Neural cell (in vitro differentiated cells): ENCODE data around the gene RYR3. TPM values are rescaled to one million over a fixed set of nuclear protein-coding genes. Genes with fewer than 3 reads are reported as not detected.

Source experiments
- H2AFZ ChIP-seq: fragments of 200-600, 300-800 bp; sonication (generic), shearing (Covaris generic); 2 replicates; pipeline ENCODE4 v1.6.0; 2014; ENCODE audit warnings: low read depth, mild to moderate bottlenecking, antibody characterized with exemption, low read length, moderate library complexity
- H3F3A ChIP-seq: fragments of 200-600 bp; shearing (Covaris generic); 2 replicates; pipeline ENCODE4 v1.6.1; 2016; ENCODE audit warnings: mild to moderate bottlenecking, moderate library complexity, mixed read lengths, antibody characterized with exemption, low read length; ENCODE audit not compliant: insufficient read depth, poor library complexity, severe bottlenecking
- H3K27ac ChIP-seq: fragments of 200-600, 300-800 bp; sonication (generic), shearing (Covaris generic); 2 replicates; pipeline ENCODE4 v1.5.1; 2014; ENCODE audit warnings: mild to moderate bottlenecking, low read length, moderate library complexity
- H3K27me3 ChIP-seq: fragments of 300-800, 200-600 bp; sonication (generic), shearing (Covaris generic); 2 replicates; pipeline ENCODE4 v1.6.0; 2014; ENCODE audit warnings: mild to moderate bottlenecking, low read depth, low read length, moderate library complexity; ENCODE audit not compliant: insufficient read depth
- H3K36me3 ChIP-seq: fragments of 300-800, 200-600 bp; sonication (generic), shearing (Covaris generic); 2 replicates; pipeline ENCODE4 v1.5.1; 2014; ENCODE audit warnings: mild to moderate bottlenecking, antibody characterized with exemption, low read length, moderate library complexity; ENCODE audit not compliant: insufficient read depth
- H3K4me2 ChIP-seq: fragments of 300-800, 200-600 bp; sonication (generic), shearing (Covaris generic); 2 replicates; pipeline ENCODE4 v1.6.0; 2014; ENCODE audit warnings: mild to moderate bottlenecking, low read length
- H3K4me3 ChIP-seq: fragments of 300-800, 200-600 bp; sonication (generic), shearing (Covaris generic); 2 replicates; pipeline ENCODE4 v1.5.1; 2014; ENCODE audit warnings: mild to moderate bottlenecking, low read length, moderate library complexity
- H3K79me2 ChIP-seq: fragments of 200-600 bp; shearing (Covaris generic); replicated peaks from 2 replicates; pipeline ENCODE4 v1.6.0; 2014; ENCODE audit warnings: mild to moderate bottlenecking, low read length, moderate library complexity; ENCODE audit not compliant: insufficient read depth
- H3K9ac ChIP-seq: fragments of 300-800, 200-600 bp; sonication (generic), shearing (Covaris generic); 2 replicates; pipeline ENCODE4 v1.6.1; 2016; ENCODE audit warnings: mild to moderate bottlenecking, low read length, mixed read lengths
- H3K9me2 ChIP-seq: fragments of 200-600 bp; shearing (Covaris generic); 2 replicates; pipeline ENCODE4 v1.6.1; 2016; ENCODE audit warnings: mild to moderate bottlenecking, low read length, mixed read lengths; ENCODE audit not compliant: insufficient read depth
- H3K9me3 ChIP-seq: fragments of 200-600, 300-800 bp; sonication (generic), shearing (Covaris generic); 2 replicates; pipeline ENCODE4 v1.6.1; 2016; ENCODE audit warnings: mild to moderate bottlenecking, mixed run types, low read length, moderate library complexity, mixed read lengths
- H4K20me1 ChIP-seq: fragments of 200-600 bp; shearing (Covaris generic); 2 replicates; pipeline ENCODE4 v1.6.1; 2016; ENCODE audit warnings: mild to moderate bottlenecking, mixed run types; ENCODE audit not compliant: insufficient read depth
- EP300 ChIP-seq: fragments of 450-650 bp; conservative IDR thresholded peaks from 2 replicates; pipeline ENCODE4 v1.6.1; 2014; ENCODE audit warnings: antibody characterized with exemption, mild to moderate bottlenecking, moderate library complexity; ENCODE audit not compliant: poor library complexity, severe bottlenecking
- EZH2 ChIP-seq: fragments of 200-600, 300-800 bp; shearing (Covaris generic), sonication (generic); IDR thresholded peaks from 2 replicates; pipeline ENCODE4 v1.6.1; 2014; ENCODE audit warnings: antibody characterized with exemption, low read length, borderline replicate concordance, mild to moderate bottlenecking; ENCODE audit not compliant: insufficient read depth, poor library complexity, severe bottlenecking
- MXI1 ChIP-seq: fragments of 450-650 bp; conservative IDR thresholded peaks from 2 replicates; pipeline ENCODE4 v1.6.1; 2014; ENCODE audit warnings: antibody characterized with exemption, mild to moderate bottlenecking; ENCODE audit not compliant: poor library complexity, severe bottlenecking
- POLR2AphosphoS5 ChIP-seq: IDR thresholded peaks from 2 replicates; pipeline ENCODE4 v1.6.1; 2012
- RAD21 ChIP-seq: fragments of 450-650 bp; conservative IDR thresholded peaks from 2 replicates; pipeline ENCODE4 v1.6.1; 2014; ENCODE audit warnings: antibody characterized with exemption, mild to moderate bottlenecking, moderate library complexity
- SMC3 ChIP-seq: fragments of 450-650 bp; conservative IDR thresholded peaks from 2 replicates; pipeline ENCODE4 v1.6.1; 2014; ENCODE audit warnings: antibody characterized with exemption, mild to moderate bottlenecking, moderate library complexity; ENCODE audit not compliant: poor library complexity
- TAF1 ChIP-seq: IDR thresholded peaks from 2 replicates; pipeline ENCODE4 v1.6.1; 2012; ENCODE audit warnings: low read depth
- polyA plus RNA-seq: library from polyadenylated mRNA; depleted of rRNA; stranded (reverse); fragments of >200 nt; gene quantifications from 2 replicates; pipeline ENCODE4 v1.2.3, GENCODE V29; 2014
- TF ChIP-seq, protein P1 (sequence below): IDR thresholded peaks from 2 replicates; pipeline ENCODE4 v1.6.1; 2012; ENCODE audit warnings: borderline replicate concordance
- TF ChIP-seq, protein P2 (sequence below): fragments of 450-650 bp; IDR thresholded peaks from 2 replicates; pipeline ENCODE4 v1.5.1; 2014; ENCODE audit warnings: antibody characterized with exemption, mild to moderate bottlenecking, moderate library complexity; ENCODE audit not compliant: poor library complexity, severe bottlenecking

Gene RYR3
- polyA plus RNA-seq, 1 donor from 2014 or later = 12.6 TPM

DNA sequence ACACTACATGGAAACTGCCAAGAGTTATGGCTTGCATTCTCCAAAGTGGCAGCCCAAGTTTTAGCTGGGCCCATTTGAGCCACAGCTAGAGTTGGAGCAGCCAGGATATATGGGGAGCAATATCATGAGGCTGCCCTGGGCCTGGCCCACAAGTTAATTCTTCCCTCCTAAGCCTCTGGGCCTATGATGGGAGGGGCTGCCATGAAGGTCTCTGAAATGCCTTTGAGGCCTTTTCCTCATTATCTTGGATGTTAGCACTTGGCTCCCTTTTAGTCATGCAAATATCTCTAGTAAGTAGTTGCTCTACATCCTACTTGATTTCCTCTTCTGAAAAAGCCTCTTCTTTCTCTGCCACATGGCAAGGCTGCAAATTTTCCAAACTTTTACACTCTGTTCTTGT lies 400.0 kb downstream of the RYR3 start:
- Histone ChIP-seq H3K4me2 (no peak overlapping the region), H3K27ac (no peak overlapping the region), H3K27me3 (no peaks in the 10 kb centered on the region), H2AFZ (no peak overlapping the region), H3K9me2 (no peaks in the 10 kb centered on the region), H3K36me3 (no peaks in the 10 kb centered on the region), H4K20me1 (no peaks in the 10 kb centered on the region), H3K79me2 (no peaks in the 10 kb centered on the region), H3F3A (no peaks in the 10 kb centered on the region), H3K9me3 (peaks cover 7% of the 10 kb centered on the region), H3K9ac (no peak overlapping the region), H3K4me3 (no peak overlapping the region)
- TF ChIP-seq, protein P1, sequence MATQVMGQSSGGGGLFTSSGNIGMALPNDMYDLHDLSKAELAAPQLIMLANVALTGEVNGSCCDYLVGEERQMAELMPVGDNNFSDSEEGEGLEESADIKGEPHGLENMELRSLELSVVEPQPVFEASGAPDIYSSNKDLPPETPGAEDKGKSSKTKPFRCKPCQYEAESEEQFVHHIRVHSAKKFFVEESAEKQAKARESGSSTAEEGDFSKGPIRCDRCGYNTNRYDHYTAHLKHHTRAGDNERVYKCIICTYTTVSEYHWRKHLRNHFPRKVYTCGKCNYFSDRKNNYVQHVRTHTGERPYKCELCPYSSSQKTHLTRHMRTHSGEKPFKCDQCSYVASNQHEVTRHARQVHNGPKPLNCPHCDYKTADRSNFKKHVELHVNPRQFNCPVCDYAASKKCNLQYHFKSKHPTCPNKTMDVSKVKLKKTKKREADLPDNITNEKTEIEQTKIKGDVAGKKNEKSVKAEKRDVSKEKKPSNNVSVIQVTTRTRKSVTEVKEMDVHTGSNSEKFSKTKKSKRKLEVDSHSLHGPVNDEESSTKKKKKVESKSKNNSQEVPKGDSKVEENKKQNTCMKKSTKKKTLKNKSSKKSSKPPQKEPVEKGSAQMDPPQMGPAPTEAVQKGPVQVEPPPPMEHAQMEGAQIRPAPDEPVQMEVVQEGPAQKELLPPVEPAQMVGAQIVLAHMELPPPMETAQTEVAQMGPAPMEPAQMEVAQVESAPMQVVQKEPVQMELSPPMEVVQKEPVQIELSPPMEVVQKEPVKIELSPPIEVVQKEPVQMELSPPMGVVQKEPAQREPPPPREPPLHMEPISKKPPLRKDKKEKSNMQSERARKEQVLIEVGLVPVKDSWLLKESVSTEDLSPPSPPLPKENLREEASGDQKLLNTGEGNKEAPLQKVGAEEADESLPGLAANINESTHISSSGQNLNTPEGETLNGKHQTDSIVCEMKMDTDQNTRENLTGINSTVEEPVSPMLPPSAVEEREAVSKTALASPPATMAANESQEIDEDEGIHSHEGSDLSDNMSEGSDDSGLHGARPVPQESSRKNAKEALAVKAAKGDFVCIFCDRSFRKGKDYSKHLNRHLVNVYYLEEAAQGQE = no peak
- no peak for TF ChIP-seq EZH2
- no peak for TF ChIP-seq POLR2AphosphoS5
- TF ChIP-seq MXI1 = no peak
- TF ChIP-seq TAF1 = no peak
- no peak for TF ChIP-seq RAD21
- no peak for TF ChIP-seq SMC3

GRCh38 chr15:33716025-33716424 lies 405.3 kb downstream of the RYR3 start:
- Histone ChIP-seq H3K27ac (no peak overlapping the region), H2AFZ (no peak overlapping the region), H3K4me2 (no peak overlapping the region), H4K20me1 (no peaks in the 10 kb centered on the region), H3K36me3 (no peaks in the 10 kb centered on the region), H3K79me2 (no peaks in the 10 kb centered on the region), H3K9me2 (no peaks in the 10 kb centered on the region), H3F3A (no peaks in the 10 kb centered on the region), H3K9me3 (no peaks in the 10 kb centered on the region), H3K4me3 (no peak overlapping the region), H3K27me3 (no peaks in the 10 kb centered on the region), H3K9ac (no peak overlapping the region)
- TF ChIP-seq MXI1 (no peak), TAF1 (no peak), SMC3 (no peak), POLR2AphosphoS5 (no peak), EZH2 (no peak), EP300 (no peak)
- TF ChIP-seq, protein P2, sequence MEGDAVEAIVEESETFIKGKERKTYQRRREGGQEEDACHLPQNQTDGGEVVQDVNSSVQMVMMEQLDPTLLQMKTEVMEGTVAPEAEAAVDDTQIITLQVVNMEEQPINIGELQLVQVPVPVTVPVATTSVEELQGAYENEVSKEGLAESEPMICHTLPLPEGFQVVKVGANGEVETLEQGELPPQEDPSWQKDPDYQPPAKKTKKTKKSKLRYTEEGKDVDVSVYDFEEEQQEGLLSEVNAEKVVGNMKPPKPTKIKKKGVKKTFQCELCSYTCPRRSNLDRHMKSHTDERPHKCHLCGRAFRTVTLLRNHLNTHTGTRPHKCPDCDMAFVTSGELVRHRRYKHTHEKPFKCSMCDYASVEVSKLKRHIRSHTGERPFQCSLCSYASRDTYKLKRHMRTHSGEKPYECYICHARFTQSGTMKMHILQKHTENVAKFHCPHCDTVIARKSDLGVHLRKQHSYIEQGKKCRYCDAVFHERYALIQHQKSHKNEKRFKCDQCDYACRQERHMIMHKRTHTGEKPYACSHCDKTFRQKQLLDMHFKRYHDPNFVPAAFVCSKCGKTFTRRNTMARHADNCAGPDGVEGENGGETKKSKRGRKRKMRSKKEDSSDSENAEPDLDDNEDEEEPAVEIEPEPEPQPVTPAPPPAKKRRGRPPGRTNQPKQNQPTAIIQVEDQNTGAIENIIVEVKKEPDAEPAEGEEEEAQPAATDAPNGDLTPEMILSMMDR = no peak
- TF ChIP-seq, protein P1 = no peak
